Activated CD4-positive, CD25-positive, alpha-beta regulatory T cell treated with anti-CD3 and anti-CD28 coated beads, Interleukin-2, amount 50 U/mL, for 16 hours (primary cell): ENCODE data around the gene TIMM21.

Experiments used
- DNase-seq: peaks from one replicate; pipeline ENCODE4 v3.0.0-alpha.2; 2020; ENCODE audit warnings: low read depth, low spot score

TIMM21 gene

GRCh38 chr18:74191577-74191976, 43.3 kb downstream of the TIMM21 start:
- DNase-seq = no peak

GRCh38 chr18:74194691-74195090, 46.4 kb downstream of the TIMM21 start:
- DNase-seq = no peak

GRCh38 chr18:74196220-74197119, 48.1 kb downstream of the TIMM21 start:
- DNase-seq = peak; percentile 28

GRCh38 chr18:74197705-74198341, 49.5 kb downstream of the TIMM21 start:
- DNase-seq = no peak

GRCh38 chr18:74198453-74198852, 50.1 kb downstream of the TIMM21 start:
- DNase-seq = no peak

GRCh38 chr18:74200780-74201179, 52.5 kb downstream of the TIMM21 start:
- no peak for DNase-seq

GRCh38 chr18:74203811-74204210, 55.5 kb downstream of the TIMM21 start:
- DNase-seq = no peak

GRCh38 chr18:74204526-74205152, 56.3 kb downstream of the TIMM21 start:
- DNase-seq = no peak
